ENCODE data around the gene RBL2.

DNA sequence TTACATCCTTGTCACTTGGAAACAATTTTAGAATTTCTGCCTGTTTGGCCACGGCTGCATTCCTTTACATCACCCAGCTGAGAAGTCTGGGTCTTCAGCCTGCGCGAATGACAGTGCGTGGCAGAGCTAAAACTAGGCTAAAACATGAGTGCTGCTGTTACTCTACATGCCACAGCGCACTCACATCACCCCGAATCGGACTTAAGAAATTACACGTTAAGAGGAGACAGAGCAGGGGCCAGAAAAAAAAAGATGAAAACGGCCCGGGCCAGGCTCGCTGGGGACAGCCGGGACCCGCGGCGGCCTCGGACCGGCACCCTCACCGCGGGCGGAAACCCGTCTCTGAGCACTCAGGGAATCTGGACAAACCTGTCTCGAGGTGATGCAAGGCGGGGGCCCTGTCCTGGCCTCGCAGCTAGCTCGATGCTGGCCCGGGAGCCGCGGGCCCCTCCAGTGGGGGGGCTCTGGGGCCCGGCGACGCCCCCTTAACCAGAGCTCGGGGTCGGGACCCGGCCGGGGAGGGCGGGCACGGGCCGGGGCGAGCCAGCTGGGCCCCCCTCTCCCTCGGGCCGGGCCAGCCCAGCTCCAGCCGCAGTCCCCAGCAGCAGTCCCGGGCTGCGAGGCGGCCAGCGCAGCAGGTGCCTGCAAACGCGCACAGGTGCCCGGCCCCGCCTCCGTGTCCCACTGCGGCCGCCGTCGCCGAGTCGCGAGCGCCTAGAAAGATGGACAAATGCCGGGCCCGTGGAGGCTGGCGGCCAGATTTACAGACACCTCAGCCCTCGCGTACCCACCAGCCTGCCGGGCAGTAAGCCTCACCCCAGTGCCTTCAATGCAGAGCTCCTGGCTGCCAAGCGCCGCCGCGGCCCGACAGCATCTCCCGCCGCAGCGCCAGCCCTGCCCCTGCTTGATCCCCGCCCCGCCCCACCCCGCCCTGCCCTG lies 68.3 kb downstream of the RBL2 start, which contains the start of gene AKTIP:
- no peak for TF ChIP-seq GATA2 (IDR thresholded peaks at IDR 0.05; ENCODE audit: low read depth, low read length)
- TF ChIP-seq GATA3 (IDR thresholded peaks at IDR 0.05; ENCODE audit: low read depth, low read length), result no peak

Data from SH-SY5Y (cell line).